GM23338 (cell line): ENCODE data around the gene VSTM2L. TPM values are rescaled to one million over a fixed set of nuclear protein-coding genes. Genes with fewer than 3 reads are reported as not detected.

Experiments
- ATAC-seq: fragments of 200-7000 bp; cut with Tn5 transposase; 3 replicates; pipeline ENCODE4 v1.9.1; 2020
- DNase-seq: peaks from one replicate; pipeline ENCODE4 v3.0.0-alpha.2; 2015; ENCODE audit warnings: low spot score
- H2AFZ ChIP-seq: fragments of 200-600 bp; sonication (generic); 2 replicates; pipeline ENCODE4 v1.8.0; 2016; ENCODE audit warnings: antibody characterized with exemption, mild to moderate bottlenecking, moderate library complexity
- H3F3A ChIP-seq: fragments of 200-600 bp; sonication (generic); replicated peaks from 2 replicates; pipeline ENCODE4 v1.8.0; 2017; ENCODE audit warnings: antibody characterized with exemption, mixed run types, low read depth
- H3K27ac ChIP-seq: fragments of 200-600 bp; sonication (generic); 2 replicates; pipeline ENCODE4 v1.6.1; 2016; ENCODE audit warnings: low read depth
- H3K27me3 ChIP-seq: fragments of 200-600 bp; sonication (generic); 2 replicates; pipeline ENCODE4 v1.8.0; 2016; ENCODE audit warnings: mild to moderate bottlenecking, mixed run types, moderate library complexity; ENCODE audit not compliant: insufficient read depth
- H3K36me3 ChIP-seq: fragments of 200-600 bp; sonication (generic); 2 replicates; pipeline ENCODE4 v1.8.0; 2016; ENCODE audit warnings: mild to moderate bottlenecking; ENCODE audit not compliant: insufficient read depth
- H3K4me1 ChIP-seq: fragments of 200-600 bp; sonication (generic); 2 replicates; pipeline ENCODE4 v1.8.0; 2016; ENCODE audit warnings: mild to moderate bottlenecking, moderate library complexity; ENCODE audit not compliant: insufficient read depth
- H3K4me2 ChIP-seq: fragments of 200-600 bp; sonication (generic); 2 replicates; pipeline ENCODE4 v1.7.1; 2017; ENCODE audit warnings: mixed run types
- H3K4me3 ChIP-seq: fragments of 200-600 bp; sonication (generic); 2 replicates; pipeline ENCODE4 v1.6.1; 2016; ENCODE audit warnings: mixed run types
- H3K79me2 ChIP-seq: fragments of 200-600 bp; sonication (generic); replicated peaks from 2 replicates; pipeline ENCODE4 v1.8.0; 2017; ENCODE audit warnings: mild to moderate bottlenecking; ENCODE audit not compliant: insufficient read depth
- H3K9me2 ChIP-seq: fragments of 200-600 bp; sonication (generic); 2 replicates; pipeline ENCODE4 v1.8.0; 2017; ENCODE audit not compliant: insufficient read depth
- H4K20me1 ChIP-seq: fragments of 200-600 bp; sonication (generic); replicated peaks from 2 replicates; pipeline ENCODE4 v1.8.0; 2017; ENCODE audit warnings: mild to moderate bottlenecking; ENCODE audit not compliant: insufficient read depth
- H3K27ac Mint-ChIP-seq: 2 replicates; pipeline ENCODE4 v1.8.0; 2020; ENCODE audit warnings: inconsistent platforms, mild to moderate bottlenecking, moderate library complexity, mixed read lengths
- H3K27me3 Mint-ChIP-seq: 3 replicates; pipeline ENCODE4 v1.8.0; 2022; ENCODE audit warnings: low read depth, mild to moderate bottlenecking, moderate library complexity, mixed read lengths, inconsistent platforms; ENCODE audit not compliant: insufficient read depth, poor library complexity
- H3K36me3 Mint-ChIP-seq: 3 replicates; pipeline ENCODE4 v1.8.0; 2021; ENCODE audit warnings: low read depth, mild to moderate bottlenecking, inconsistent platforms, moderate library complexity, mixed read lengths
- H3K4me1 Mint-ChIP-seq: 3 replicates; pipeline ENCODE4 v1.8.0; 2020; ENCODE audit warnings: mild to moderate bottlenecking, inconsistent platforms, mixed read lengths
- H3K4me3 Mint-ChIP-seq: 3 replicates; pipeline ENCODE4 v1.8.0; 2021; ENCODE audit warnings: moderate library complexity, mild to moderate bottlenecking, inconsistent platforms, mixed read lengths
- H3K9me3 Mint-ChIP-seq: 3 replicates; pipeline ENCODE4 v1.8.0; 2020; ENCODE audit warnings: moderate library complexity, mild to moderate bottlenecking, inconsistent platforms, mixed read lengths
- CREB1 ChIP-seq: fragments of 250-450 bp; sonication (Bioruptor Pico); IDR thresholded peaks from 2 replicates; pipeline ENCODE4 v1.5.0; 2020; ENCODE audit warnings: low read depth, mild to moderate bottlenecking, moderate library complexity
- EZH2 ChIP-seq: fragments of 200-600 bp; sonication (generic); IDR thresholded peaks from one replicate; pipeline ENCODE4 v1.8.0; 2017; ENCODE audit warnings: antibody characterized with exemption, mild to moderate bottlenecking, low read depth; ENCODE audit not compliant: unreplicated experiment
- EZH2phosphoT487 ChIP-seq: fragments of 200-600 bp; sonication (generic); IDR thresholded peaks from one replicate; pipeline ENCODE4 v1.8.1; 2018; ENCODE audit warnings: antibody characterized with exemption; ENCODE audit not compliant: unreplicated experiment
- JUNB ChIP-seq: IDR thresholded peaks from one replicate; pipeline ENCODE4 v1.6.1; 2016; ENCODE audit warnings: antibody characterized with exemption; ENCODE audit not compliant: unreplicated experiment
- NANOG ChIP-seq: IDR thresholded peaks from 2 replicates; pipeline ENCODE4 v1.6.1; 2016; ENCODE audit warnings: antibody characterized with exemption, borderline replicate concordance
- POLR2AphosphoS5 ChIP-seq: IDR thresholded peaks from 2 replicates; pipeline ENCODE4 v1.6.1; 2016; ENCODE audit warnings: antibody characterized with exemption, low read depth
- STAT1 ChIP-seq: IDR thresholded peaks from one replicate; pipeline ENCODE4 v1.6.1; 2016; ENCODE audit warnings: antibody characterized with exemption; ENCODE audit not compliant: unreplicated experiment
- ZNF114 ChIP-seq: fragments of 250-450 bp; sonication (Bioruptor Pico); IDR thresholded peaks from 2 replicates; pipeline ENCODE4 v1.5.0; 2020; ENCODE audit warnings: mild to moderate bottlenecking, moderate library complexity
- ZNF331 ChIP-seq: fragments of 250-450 bp; sonication (Bioruptor Pico); IDR thresholded peaks from 2 replicates; pipeline ENCODE4 v1.5.0; 2020; ENCODE audit warnings: low read depth, mild to moderate bottlenecking, moderate library complexity
- long read RNA-seq: library from polyadenylated mRNA; unstranded; transcript quantifications from one replicate; pipeline ENCODE4 v2.0.0, GENCODE V29; 2020; ENCODE audit not compliant: unreplicated experiment
- polyA plus RNA-seq: library from polyadenylated mRNA; unstranded; fragments of >200 nt; fragmentation: Nextera tagmentation; extraction: Ambion mirVana; gene quantifications from 2 replicates; pipeline ENCODE4 v1.2.1, GENCODE V29; 2016
- total RNA-seq: library from RNA; depleted of rRNA; stranded (reverse); fragments of >200 nt; shearing (Covaris generic); gene quantifications from 2 replicates; pipeline ENCODE4 v1.2.3, GENCODE V29; 2014; rRNA removed
- TF ChIP-seq, protein P1 (sequence below): IDR thresholded peaks from 2 replicates; pipeline ENCODE4 v1.6.1; 2016; ENCODE audit warnings: antibody characterized with exemption
- TF ChIP-seq, protein P2 (sequence below), 2 experiments: fragments of 200-600 bp in 1 of 2; sonication (generic) in 1 of 2; conservative IDR thresholded peaks; 2 replicates each; pipeline versions ENCODE4 v1.5.1 to v1.6.1; 2016 to 2017; ENCODE audit warnings: antibody characterized with exemption in 2 of 2, low read depth in 2 of 2, mild to moderate bottlenecking in 2 of 2, moderate library complexity in 1 of 2
- TF ChIP-seq, protein P3 (sequence below): IDR thresholded peaks from one replicate; pipeline ENCODE4 v1.6.1; 2018; ENCODE audit warnings: antibody characterized with exemption; ENCODE audit not compliant: unreplicated experiment

VSTM2L gene
- 0.43 and 1.9 TPM in 2 replicates for total RNA-seq
- 0.54 and 0.60 TPM in 2 replicates for polyA plus RNA-seq
- long read RNA-seq, partial matches to known transcripts, result 0 of 1 reads
- long read RNA-seq, other reads (novel, unspliced or antisense), result 1 of 1 reads

- no peaks in the 10 kb centered on the region; the same call in 2 of the 3 replicates for H3K9me3 Mint-ChIP-seq
- Histone ChIP-seq H3K36me3 (no peaks in the 10 kb centered on the region), H4K20me1 (no peaks in the 10 kb centered on the region; the same call in 1 of the 2 replicates), H3K9me2 (no peaks in the 10 kb centered on the region), H2AFZ (peak within 1 kb of the TSS; percentile 88; the same call in 1 of the 2 replicates), H3F3A (no peaks in the 10 kb centered on the region), H3K4me3 (peak within 1 kb of the TSS; percentile 66), H3K27ac (no peak within 1 kb of the TSS), H3K79me2 (no peaks in the 10 kb centered on the region), H3K27me3 (peaks cover 14% of the 10 kb centered on the region), H3K4me1 (peaks cover 12% of the 10 kb centered on the region), H3K4me2 (peak within 1 kb of the TSS; percentile 80)
- ATAC-seq, result peak; percentile 40
- H3K27me3 Mint-ChIP-seq, result peaks cover 33% of the 10 kb centered on the region
- peaks cover 45% of the 10 kb centered on the region for H3K4me1 Mint-ChIP-seq
- TF ChIP-seq POLR2AphosphoS5 (no peak), STAT1 (no peak), JUNB (no peak), CREB1 (CRISPR knock-in tag) (no peak), NANOG (no peak), ZNF114 (no peak), EZH2phosphoT487 (no peak), ZNF331 (CRISPR knock-in tag) (no peak), EZH2 (no peak)
- TF ChIP-seq, protein P1, sequence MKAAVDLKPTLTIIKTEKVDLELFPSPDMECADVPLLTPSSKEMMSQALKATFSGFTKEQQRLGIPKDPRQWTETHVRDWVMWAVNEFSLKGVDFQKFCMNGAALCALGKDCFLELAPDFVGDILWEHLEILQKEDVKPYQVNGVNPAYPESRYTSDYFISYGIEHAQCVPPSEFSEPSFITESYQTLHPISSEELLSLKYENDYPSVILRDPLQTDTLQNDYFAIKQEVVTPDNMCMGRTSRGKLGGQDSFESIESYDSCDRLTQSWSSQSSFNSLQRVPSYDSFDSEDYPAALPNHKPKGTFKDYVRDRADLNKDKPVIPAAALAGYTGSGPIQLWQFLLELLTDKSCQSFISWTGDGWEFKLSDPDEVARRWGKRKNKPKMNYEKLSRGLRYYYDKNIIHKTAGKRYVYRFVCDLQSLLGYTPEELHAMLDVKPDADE, result no peak
- TF ChIP-seq, protein P2, sequence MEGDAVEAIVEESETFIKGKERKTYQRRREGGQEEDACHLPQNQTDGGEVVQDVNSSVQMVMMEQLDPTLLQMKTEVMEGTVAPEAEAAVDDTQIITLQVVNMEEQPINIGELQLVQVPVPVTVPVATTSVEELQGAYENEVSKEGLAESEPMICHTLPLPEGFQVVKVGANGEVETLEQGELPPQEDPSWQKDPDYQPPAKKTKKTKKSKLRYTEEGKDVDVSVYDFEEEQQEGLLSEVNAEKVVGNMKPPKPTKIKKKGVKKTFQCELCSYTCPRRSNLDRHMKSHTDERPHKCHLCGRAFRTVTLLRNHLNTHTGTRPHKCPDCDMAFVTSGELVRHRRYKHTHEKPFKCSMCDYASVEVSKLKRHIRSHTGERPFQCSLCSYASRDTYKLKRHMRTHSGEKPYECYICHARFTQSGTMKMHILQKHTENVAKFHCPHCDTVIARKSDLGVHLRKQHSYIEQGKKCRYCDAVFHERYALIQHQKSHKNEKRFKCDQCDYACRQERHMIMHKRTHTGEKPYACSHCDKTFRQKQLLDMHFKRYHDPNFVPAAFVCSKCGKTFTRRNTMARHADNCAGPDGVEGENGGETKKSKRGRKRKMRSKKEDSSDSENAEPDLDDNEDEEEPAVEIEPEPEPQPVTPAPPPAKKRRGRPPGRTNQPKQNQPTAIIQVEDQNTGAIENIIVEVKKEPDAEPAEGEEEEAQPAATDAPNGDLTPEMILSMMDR (conservative IDR thresholded peaks at IDR 0.05; ENCODE audit: low read depth in 2 of 2), result no peak
- TF ChIP-seq, protein P3, sequence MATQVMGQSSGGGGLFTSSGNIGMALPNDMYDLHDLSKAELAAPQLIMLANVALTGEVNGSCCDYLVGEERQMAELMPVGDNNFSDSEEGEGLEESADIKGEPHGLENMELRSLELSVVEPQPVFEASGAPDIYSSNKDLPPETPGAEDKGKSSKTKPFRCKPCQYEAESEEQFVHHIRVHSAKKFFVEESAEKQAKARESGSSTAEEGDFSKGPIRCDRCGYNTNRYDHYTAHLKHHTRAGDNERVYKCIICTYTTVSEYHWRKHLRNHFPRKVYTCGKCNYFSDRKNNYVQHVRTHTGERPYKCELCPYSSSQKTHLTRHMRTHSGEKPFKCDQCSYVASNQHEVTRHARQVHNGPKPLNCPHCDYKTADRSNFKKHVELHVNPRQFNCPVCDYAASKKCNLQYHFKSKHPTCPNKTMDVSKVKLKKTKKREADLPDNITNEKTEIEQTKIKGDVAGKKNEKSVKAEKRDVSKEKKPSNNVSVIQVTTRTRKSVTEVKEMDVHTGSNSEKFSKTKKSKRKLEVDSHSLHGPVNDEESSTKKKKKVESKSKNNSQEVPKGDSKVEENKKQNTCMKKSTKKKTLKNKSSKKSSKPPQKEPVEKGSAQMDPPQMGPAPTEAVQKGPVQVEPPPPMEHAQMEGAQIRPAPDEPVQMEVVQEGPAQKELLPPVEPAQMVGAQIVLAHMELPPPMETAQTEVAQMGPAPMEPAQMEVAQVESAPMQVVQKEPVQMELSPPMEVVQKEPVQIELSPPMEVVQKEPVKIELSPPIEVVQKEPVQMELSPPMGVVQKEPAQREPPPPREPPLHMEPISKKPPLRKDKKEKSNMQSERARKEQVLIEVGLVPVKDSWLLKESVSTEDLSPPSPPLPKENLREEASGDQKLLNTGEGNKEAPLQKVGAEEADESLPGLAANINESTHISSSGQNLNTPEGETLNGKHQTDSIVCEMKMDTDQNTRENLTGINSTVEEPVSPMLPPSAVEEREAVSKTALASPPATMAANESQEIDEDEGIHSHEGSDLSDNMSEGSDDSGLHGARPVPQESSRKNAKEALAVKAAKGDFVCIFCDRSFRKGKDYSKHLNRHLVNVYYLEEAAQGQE, result no peak
- H3K4me3 Mint-ChIP-seq, result peak within 1 kb of the TSS; percentile 76
- H3K27ac Mint-ChIP-seq, result no peak within 1 kb of the TSS
- H3K36me3 Mint-ChIP-seq, result no peaks in the 10 kb centered on the region
- peak; percentile 77 for DNase-seq
Measured at GRCh38 chr20:37902504-37903313, at the start of gene VSTM2L. TSS of gene VSTM2L (plus strand) at chr20:37903127. CDS start at chr20:37903351, 224 bp downstream.
